Epithelial cell of prostate (primary cell): Measurements from ENCODE around the gene OR10G3.

Experiments used
- DNase-seq: peaks from one replicate; pipeline ENCODE4 v3.0.0-alpha.2; 2011; ENCODE audit warnings: low read depth, low spot score
- H3K27ac ChIP-seq: fragments of 450-650 bp; 2 replicates; pipeline ENCODE4 v1.5.1; 2017; ENCODE audit warnings: mild to moderate bottlenecking

Gene OR10G3

GRCh38 chr14:21536418-21537089 lies 43.3 kb downstream of the OR10G3 start:
- DNase-seq: no peak
- H3K27ac ChIP-seq: no peak overlapping the region

- H3K27ac ChIP-seq: no peak overlapping the region
- no peak for DNase-seq
Measured at GRCh38 chr14:21535545-21536417, 44.1 kb downstream of the OR10G3 start.

- H3K27ac ChIP-seq: no peak overlapping the region
- no peak for DNase-seq
Measured at GRCh38 chr14:21534576-21534975, 45.3 kb downstream of the OR10G3 start.

DNA sequence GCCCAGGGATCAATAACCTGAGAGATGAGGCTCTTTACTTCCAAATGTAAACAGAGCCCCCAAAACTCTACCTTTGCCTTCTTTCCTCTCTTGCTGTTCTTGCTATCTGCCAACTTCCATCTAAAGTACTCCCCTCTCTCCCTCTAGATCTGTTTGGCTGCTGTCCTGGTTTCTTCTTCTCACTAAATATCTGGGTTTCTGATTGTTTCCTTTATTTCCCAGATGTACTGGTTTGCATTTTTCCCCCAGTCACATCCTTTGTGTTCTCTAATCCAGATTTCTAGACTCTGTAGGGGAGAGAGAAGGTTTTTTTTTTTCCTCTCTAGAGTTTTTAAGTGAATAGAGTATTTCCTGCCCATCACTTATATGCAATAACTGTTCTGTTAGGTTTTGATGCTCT lies 46.6 kb downstream of the OR10G3 start:
- H3K27ac ChIP-seq: no peak overlapping the region
- DNase-seq: no peak

DNA sequence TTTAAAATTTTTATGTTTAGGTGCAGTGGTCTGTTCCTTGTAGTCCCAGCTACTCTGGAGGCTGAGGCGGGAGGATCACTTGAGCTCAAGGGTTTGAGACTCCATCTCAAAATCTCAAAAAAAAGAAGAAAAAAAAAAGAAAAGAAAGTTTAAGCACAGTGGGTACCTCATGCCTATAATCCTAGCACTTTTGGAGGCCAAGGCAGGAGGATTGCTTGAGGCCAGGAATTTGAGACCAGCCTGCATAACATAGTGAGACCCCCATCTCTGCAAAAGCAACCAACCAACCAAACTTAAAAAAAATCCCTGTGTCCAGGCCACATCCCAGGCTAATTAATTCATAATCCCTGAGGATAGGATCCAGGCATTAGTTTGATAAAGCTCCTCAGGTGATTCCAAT lies 50.4 kb downstream of the OR10G3 start:
- no peak overlapping the region for H3K27ac ChIP-seq
- DNase-seq: no peak

DNA sequence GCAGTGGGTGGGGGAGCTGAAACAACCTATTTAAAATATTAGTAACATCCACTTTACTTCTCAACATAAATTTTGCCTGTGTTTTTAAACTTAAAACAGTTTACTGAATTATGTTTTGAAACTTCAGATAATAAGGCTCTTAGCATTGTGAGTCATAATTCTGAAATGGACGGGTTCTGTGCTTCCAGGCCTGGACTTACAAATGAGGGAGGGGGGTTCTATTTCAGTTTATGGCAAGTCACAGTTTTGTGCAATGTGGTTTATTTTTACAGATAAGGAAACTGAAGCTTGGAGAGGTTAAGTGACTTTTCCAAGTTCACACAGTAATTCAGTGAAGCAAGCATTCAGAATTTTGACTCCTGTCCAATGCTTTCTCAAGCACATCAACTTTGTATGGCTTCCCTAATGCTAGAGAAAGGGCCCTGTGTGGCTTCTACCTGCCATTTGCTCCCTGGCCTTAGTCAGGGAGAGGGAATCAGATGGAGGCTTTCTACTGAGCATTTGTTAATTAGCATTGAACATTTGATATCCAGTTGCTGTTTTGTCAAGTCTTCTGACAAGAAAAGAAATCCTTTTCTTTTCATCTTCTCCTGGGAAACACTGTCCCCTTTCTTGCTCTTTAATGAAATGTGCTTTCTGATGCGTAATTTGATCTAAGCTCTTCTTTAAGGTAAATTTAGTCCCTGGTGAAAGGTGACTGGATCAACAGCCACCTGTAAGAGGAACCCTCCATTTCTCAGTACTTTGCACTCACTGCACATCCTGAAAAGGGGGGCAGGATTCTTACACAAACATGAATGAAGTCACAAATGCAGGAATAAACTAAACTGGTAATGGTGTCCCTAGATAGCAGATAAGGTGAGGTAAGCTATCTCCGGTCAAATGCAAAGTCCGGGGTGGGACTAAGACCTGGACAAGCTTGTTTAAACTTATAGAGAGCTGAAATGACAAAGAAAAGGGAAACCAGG lies 51.2 kb downstream of the OR10G3 start:
- H3K27ac ChIP-seq: no peak overlapping the region
- no peak for DNase-seq

GRCh38 chr14:21527318-21527679 lies 52.6 kb downstream of the OR10G3 start:
- H3K27ac ChIP-seq: no peak overlapping the region
- DNase-seq: no peak

GRCh38 chr14:21526672-21527317 lies 53.1 kb downstream of the OR10G3 start:
- no peak overlapping the region for H3K27ac ChIP-seq
- DNase-seq: no peak

DNA sequence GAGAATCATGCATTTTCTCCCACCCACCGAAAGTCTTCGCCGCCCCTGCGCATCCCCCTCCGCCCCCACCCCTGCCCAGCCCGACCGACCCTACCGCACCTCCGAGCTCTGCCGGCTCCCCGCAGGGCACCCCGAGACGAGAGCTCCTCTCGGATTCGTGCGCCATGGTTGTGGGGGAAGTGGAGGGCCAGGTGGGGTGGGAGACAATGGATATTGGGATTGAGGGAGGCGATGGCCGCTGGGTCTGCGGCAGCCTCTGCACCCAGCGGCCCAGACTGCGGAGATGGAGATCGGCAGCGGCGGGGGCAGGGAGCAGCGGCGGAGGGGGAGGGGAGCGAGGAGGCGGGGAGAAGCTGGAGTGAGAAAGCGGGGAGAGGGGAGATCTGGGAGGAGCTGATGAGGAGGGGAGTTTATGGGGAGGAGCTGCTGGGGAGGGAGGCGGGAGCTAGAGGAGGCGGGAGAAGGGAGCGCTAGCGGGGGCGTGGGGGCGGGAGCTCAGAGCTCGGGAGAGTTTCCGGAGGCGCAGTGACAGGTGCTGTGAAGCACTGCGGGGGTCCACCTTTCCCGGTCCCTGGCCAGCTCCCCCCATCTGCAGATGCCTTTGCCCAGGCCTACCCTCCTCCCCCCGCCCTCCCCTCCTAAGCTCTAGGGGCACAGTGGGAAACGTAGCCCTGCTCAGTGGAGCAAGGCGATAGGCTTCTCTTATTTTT lies 53.8 kb downstream of the OR10G3 start, which contains the start of gene SALL2:
SALL2 (minus strand) TSS at position 385 of the 710 bp plus-strand sequence; CDS start at position 166, 219 bp downstream.
- no peak within 1 kb of the TSS for H3K27ac ChIP-seq

DNA sequence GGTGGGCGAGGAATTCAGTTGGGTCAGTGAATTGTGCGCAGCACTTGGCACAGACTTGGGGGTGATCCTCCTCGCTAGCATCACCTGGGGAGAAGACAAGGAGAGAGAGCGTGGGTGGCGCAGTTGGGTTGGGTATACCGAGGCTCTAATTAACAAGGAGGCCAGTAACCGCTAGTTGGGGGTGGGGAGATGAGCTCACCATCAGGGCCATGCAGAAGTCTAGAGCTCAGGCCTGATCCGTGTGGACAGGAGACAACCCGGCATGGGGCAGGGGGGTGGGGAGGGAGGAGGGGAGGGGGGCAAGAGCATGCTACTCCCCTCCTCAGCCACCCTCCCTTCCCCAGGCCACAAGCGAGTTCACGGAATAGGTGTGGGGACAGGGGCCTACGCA lies 54.3 kb downstream of the OR10G3 start:
- no peak overlapping the region for H3K27ac ChIP-seq

More for the DNA sequence above, 53.8 kb downstream of the OR10G3 start, which contains the start of gene SALL2:
- DNase-seq: no peak

GRCh38 chr14:21524575-21525490 lies 55.0 kb downstream of the OR10G3 start:
- no peak for DNase-seq

More for the DNA sequence above, 54.3 kb downstream of the OR10G3 start:
- DNase-seq: no peak

GRCh38 chr14:21523203-21523602 lies 56.7 kb downstream of the OR10G3 start:
- DNase-seq: no peak
- no peak overlapping the region for H3K27ac ChIP-seq

More at GRCh38 chr14:21524575-21525490, 55.0 kb downstream of the OR10G3 start:
- H3K27ac ChIP-seq: no peak overlapping the region

DNA sequence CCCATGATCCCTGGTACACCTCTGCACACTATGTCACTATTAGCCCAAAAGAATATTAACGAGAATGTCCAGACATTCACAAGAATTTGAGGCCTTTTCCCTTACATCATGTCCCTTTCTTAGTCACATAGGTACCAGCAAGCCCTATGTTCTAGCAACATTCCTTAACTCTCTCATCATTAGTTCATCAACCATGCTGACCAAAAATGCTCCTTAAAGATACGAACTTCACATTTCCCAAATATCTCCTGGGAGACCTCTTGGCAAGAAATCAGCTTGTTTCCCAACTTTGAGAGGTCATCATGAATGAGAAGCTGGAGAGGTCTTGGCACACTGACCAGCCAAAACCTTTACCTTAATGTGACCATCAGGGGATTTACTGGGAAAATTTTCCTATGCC lies 58.4 kb downstream of the OR10G3 start:
- no peak overlapping the region for H3K27ac ChIP-seq
- no peak for DNase-seq

- no peak for DNase-seq
- no peak overlapping the region for H3K27ac ChIP-seq
Measured at GRCh38 chr14:21520767-21521166, 59.1 kb downstream of the OR10G3 start.

GRCh38 chr14:21518725-21519124 lies 61.2 kb downstream of the OR10G3 start:
- no peak for DNase-seq
- no peak overlapping the region for H3K27ac ChIP-seq
